ENCODE data around the gene TMEM63C. TPM values are rescaled to one million over a fixed set of nuclear protein-coding genes. Genes with fewer than 3 reads are reported as not detected.

Gene TMEM63C
- total RNA-seq, 1 donor from 2014 or later, result 1.1 TPM

GRCh38 chr14:77290705-77291104 lies 109.1 kb downstream of the TMEM63C start:
- Histone ChIP-seq H3K36me3 (ENCODE audit: control insufficient read depth, insufficient read depth, low read length) (no peaks in the 10 kb centered on the region), H3K4me3 (ENCODE audit: low read depth, low read length) (no peak overlapping the region), H3K27me3 (ENCODE audit: control insufficient read depth, insufficient read depth, low read length) (no peaks in the 10 kb centered on the region)
- no peak for DNase-seq (ENCODE audit: low read depth)
- TF ChIP-seq CTCF (IDR thresholded peaks at IDR 0.05; ENCODE audit: insufficient read depth, low read length, poor library complexity, severe bottlenecking), result no peak

GRCh38 chr14:77296155-77296554 lies 114.6 kb downstream of the TMEM63C start:
- DNase-seq (ENCODE audit: low read depth), result no peak
- Histone ChIP-seq H3K27me3 (ENCODE audit: control insufficient read depth, insufficient read depth, low read length) (no peaks in the 10 kb centered on the region), H3K4me3 (ENCODE audit: low read depth, low read length) (no peak overlapping the region), H3K36me3 (ENCODE audit: control insufficient read depth, insufficient read depth, low read length) (peaks cover 2% of the 10 kb centered on the region)
- no peak for TF ChIP-seq CTCF (IDR thresholded peaks at IDR 0.05; ENCODE audit: insufficient read depth, low read length, poor library complexity, severe bottlenecking)

- peaks cover 2% of the 10 kb centered on the region for H3K36me3 ChIP-seq (ENCODE audit: control insufficient read depth, insufficient read depth, low read length)
- H3K4me3 ChIP-seq (ENCODE audit: low read depth, low read length), result no peak overlapping the region
- no peak for DNase-seq (ENCODE audit: low read depth)
- TF ChIP-seq CTCF (IDR thresholded peaks at IDR 0.05; ENCODE audit: insufficient read depth, low read length, poor library complexity, severe bottlenecking), result no peak
- no peaks in the 10 kb centered on the region for H3K27me3 ChIP-seq (ENCODE audit: control insufficient read depth, insufficient read depth, low read length)
These were observed 115.3 kb downstream of the TMEM63C start for GRCh38 chr14:77296906-77297305.

GRCh38 chr14:77299771-77300170 lies 118.2 kb downstream of the TMEM63C start:
- TF ChIP-seq CTCF (IDR thresholded peaks at IDR 0.05; ENCODE audit: insufficient read depth, low read length, poor library complexity, severe bottlenecking), result no peak
- Histone ChIP-seq H3K27me3 (ENCODE audit: control insufficient read depth, insufficient read depth, low read length) (no peaks in the 10 kb centered on the region), H3K4me3 (ENCODE audit: low read depth, low read length) (no peak overlapping the region), H3K36me3 (ENCODE audit: control insufficient read depth, insufficient read depth, low read length) (peaks cover 2% of the 10 kb centered on the region)
- DNase-seq (ENCODE audit: low read depth), result no peak

GRCh38 chr14:77301103-77301502 lies 119.5 kb downstream of the TMEM63C start:
- peak; percentile 63 for DNase-seq (ENCODE audit: low read depth)
- Histone ChIP-seq H3K4me3 (ENCODE audit: low read depth, low read length) (no peak overlapping the region), H3K36me3 (ENCODE audit: control insufficient read depth, insufficient read depth, low read length) (no peaks in the 10 kb centered on the region), H3K27me3 (ENCODE audit: control insufficient read depth, insufficient read depth, low read length) (no peaks in the 10 kb centered on the region)
- TF ChIP-seq CTCF (IDR thresholded peaks at IDR 0.05; ENCODE audit: insufficient read depth, low read length, poor library complexity, severe bottlenecking), result peak; percentile 86

GRCh38 chr14:77302926-77303325 lies 121.3 kb downstream of the TMEM63C start:
- no peak overlapping the region for H3K4me3 ChIP-seq (ENCODE audit: low read depth, low read length)
- no peaks in the 10 kb centered on the region for H3K27me3 ChIP-seq (ENCODE audit: control insufficient read depth, insufficient read depth, low read length)
- peak; percentile 66 for DNase-seq (ENCODE audit: low read depth)
- no peak for TF ChIP-seq CTCF (IDR thresholded peaks at IDR 0.05; ENCODE audit: insufficient read depth, low read length, poor library complexity, severe bottlenecking)
- H3K36me3 ChIP-seq (ENCODE audit: control insufficient read depth, insufficient read depth, low read length), result no peaks in the 10 kb centered on the region
